Right lobe of liver (tissue), 6 donors: ENCODE results near the gene CCT6A. TPM values are rescaled to one million over a fixed set of nuclear protein-coding genes. Genes with fewer than 3 reads are reported as not detected.
"Not testable (repeated sequence)": the region's sequence is repeated elsewhere in the genome, so short reads cannot be mapped to it uniquely, and the experiment has no call there.

Experiments used
- ATAC-seq, 4 donors: fragments of 200-7000 bp; cut with Tn5 transposase; one replicate each; pipeline ENCODE4 v1.9.1; 2020; ENCODE audit warnings: mild to moderate bottlenecking in 4 of 4, moderate library complexity in 4 of 4
- DNase-seq, 3 donors: peaks; one replicate each; pipeline ENCODE4 v3.0.0-alpha.2; 2020
- H3K27ac ChIP-seq, 3 donors: fragments of 200-600 bp; one replicate each; pipeline ENCODE4 v1.8.0; 2022
- H3K27me3 ChIP-seq, 2 donors: fragments of 200-600 bp; one replicate each; pipeline ENCODE4 v1.8.0; 2022
- H3K36me3 ChIP-seq, 4 donors: fragments of 200-600 bp; sonication (generic) in 1 of 4; one replicate each; pipeline versions ENCODE4 v1.5.1 to v1.8.0; 2017 to 2022; ENCODE audit warnings: control low read depth in 1 of 4
- H3K4me1 ChIP-seq, 4 donors: fragments of 200-600 bp; sonication (generic) in 1 of 4; one replicate each; pipeline versions ENCODE4 v1.5.1 to v1.8.0; 2017 to 2022; ENCODE audit warnings: control low read depth in 1 of 4
- H3K4me3 ChIP-seq, 3 donors: fragments of 200-600 bp; one replicate each; pipeline ENCODE4 v1.8.0; 2022
- H3K9me3 ChIP-seq, 4 donors: fragments of 200-600 bp; sonication (generic) in 1 of 4; one replicate each; pipeline versions ENCODE4 v1.5.1 to v1.8.0; 2017 to 2022; ENCODE audit warnings: control low read depth in 1 of 4
- CTCF ChIP-seq, 4 donors: fragments of 200-600 bp in 3 of 4; fragments of 450-650 bp in 1 of 4; IDR thresholded peaks; one replicate each; pipeline versions ENCODE4 v1.5.1 to v1.8.0; 2016 to 2022; ENCODE audit warnings: antibody characterized with exemption in 4 of 4, mild to moderate bottlenecking in 2 of 4
- POLR2A ChIP-seq: fragments of 450-650 bp; IDR thresholded peaks from one replicate; pipeline ENCODE4 v1.6.1; 2017; ENCODE audit warnings: antibody characterized with exemption, mild to moderate bottlenecking
- WGBS: methylation state at CpG from one replicate; pipeline ENCODE4 v1.1.6; 2018; ENCODE audit warnings: low coverage, low lambda C conversion rate; ENCODE audit not compliant: insufficient coverage; ENCODE audit errors: missing lambda C conversion rate; 5-methylcytosine and 5-hydroxymethylcytosine counted together
- intact Hi-C, 2 donors: fragments of 100-400 bp; cut with DNase I; formaldehyde crosslinking; loops; one replicate each; pipeline versions ENCODE4 v1.11.2 to v1.14.1; 2022
- total RNA-seq, 6 experiments: library from RNA; depleted of rRNA in 2 of 6; stranded (reverse); fragments of >200 nt in 2 of 6; fragmentation: NEBNext Ultra II Directional in 3 of 6; extraction: Animal tissue kit (Norgen Biotek cat#: 25700) in 3 of 6; gene quantifications; one replicate each; pipeline versions ENCODE4 v1.1.0 to v1.2.4, GENCODE V29; 2016 to 2023
- donor health status: DM: no; HTN: yes; CAD: no.
- donor health status: DM: no; HTN: no; CAD: no.
- donor health status: DM: no; HTN: no; CAD: no.
- donor health status: DM: no; HTN: yes; CAD: no.
- donor health status: DM: no; HTN: yes; CAD: no.

The CCT6A gene
- total RNA-seq, 6 experiments from 2014 or later = 24.5 to 88.7 (median 45.6) TPM

GRCh38 chr7:56063882-56064625 is 12.5 kb downstream of the CCT6A start, which contains the start of gene SUMF2:
Gene SUMF2, plus strand, starts transcription at chr7:56064286. Its CDS starts 26 bp downstream, at chr7:56064312.
- under 1% methylated on average over 24 of the region's 49 CpGs for WGBS

GRCh38 chr7:56066376-56066775 is 14.8 kb downstream of the CCT6A start:
- not testable (repeated sequence) for DNase-seq, H3K27ac ChIP-seq, ATAC-seq, H3K27me3 ChIP-seq, H3K4me3 ChIP-seq, H3K9me3 ChIP-seq
- peaks cover 0 to 19% (median 0%) of the 10 kb centered on the region in 4 donors for H3K4me1 ChIP-seq
- intact Hi-C loops = loop anchor here in 1 of 2 donors (5.0 kb wide), 1 partner anchor 59 kb away; no protein-coding TSS in a partner anchor
- 94% methylated on average over 13 of the region's 13 CpGs for WGBS
- H3K36me3 ChIP-seq = peaks cover 5 to 44% (median 18%) of the 10 kb centered on the region in 4 donors

More at GRCh38 chr7:56063882-56064625, 12.5 kb downstream of the CCT6A start, which contains the start of gene SUMF2:
- H3K27me3 ChIP-seq = no peaks in the 10 kb centered on the region
- peaks cover 0 to 19% (median 0%) of the 10 kb centered on the region in 4 donors for H3K4me1 ChIP-seq
- peak within 1 kb of the TSS; percentile 88 to 97 (median 97) for H3K4me3 ChIP-seq
- DNase-seq (peak; percentile 93 to 95 (median 95)), ATAC-seq (peak; percentile 96 to 97 (median 96))
- H3K27ac ChIP-seq = peak within 1 kb of the TSS; percentile 90 to 92 (median 92)
- intact Hi-C loops = no loop called here
- H3K36me3 ChIP-seq = peaks cover 5 to 51% (median 27%) of the 10 kb centered on the region in 4 donors
- no peaks in the 10 kb centered on the region for H3K9me3 ChIP-seq
- TF ChIP-seq POLR2A (peak; percentile 87), CTCF (IDR thresholded peaks at IDR 0.05) (peak in 2 of 4 donors; percentile 16 to 22)

GRCh38 chr7:56074371-56074791 is 22.8 kb downstream of the CCT6A start:
- H3K27ac ChIP-seq = no peak overlapping the region
- H3K9me3 ChIP-seq = no peaks in the 10 kb centered on the region
- TF ChIP-seq CTCF (IDR thresholded peaks at IDR 0.05) (peak; percentile 96), POLR2A (no peak)
- ATAC-seq = peak; percentile 97 to 98 (median 98)
- DNase-seq = peak; percentile 89 to 96 (median 95)
- H3K27me3 ChIP-seq = no peaks in the 10 kb centered on the region
- intact Hi-C loops = loop anchor here in 1 of 2 donors (10.0 kb wide), 1 partner anchor 70 kb away; no protein-coding TSS in a partner anchor
- no peak overlapping the region for H3K4me3 ChIP-seq
- 8% methylated on average over 19 of the region's 19 CpGs for WGBS
- peaks cover 0 to 13% (median 4%) of the 10 kb centered on the region in 4 donors for H3K36me3 ChIP-seq
- peaks cover 0 to 22% (median 7%) of the 10 kb centered on the region in 4 donors for H3K4me1 ChIP-seq

GRCh38 chr7:56077681-56078080 is 26.1 kb downstream of the CCT6A start:
- ATAC-seq (no peak), DNase-seq (peak in 1 of 3 donors; percentile 1)
- no peak for TF ChIP-seq CTCF (IDR thresholded peaks at IDR 0.05)
- TF ChIP-seq POLR2A = no peak
- Histone ChIP-seq H3K27ac (no peak overlapping the region), H3K9me3 (no peaks in the 10 kb centered on the region), H3K36me3 (no peaks in the 10 kb centered on the region), H3K27me3 (no peaks in the 10 kb centered on the region), H3K4me3 (no peak overlapping the region), H3K4me1 (peaks cover 0 to 34% (median 13%) of the 10 kb centered on the region in 4 donors)
- 100% methylated on average over 1 of the region's 3 CpGs for WGBS
- intact Hi-C loops = loop anchor here in 1 of 2 donors (10.0 kb wide), 1 partner anchor 73 kb away; no protein-coding TSS in a partner anchor

GRCh38 chr7:56078196-56078595 is 26.6 kb downstream of the CCT6A start:
- Histone ChIP-seq H3K4me1 (peaks cover 0 to 40% (median 13%) of the 10 kb centered on the region in 4 donors), H3K27me3 (no peaks in the 10 kb centered on the region), H3K4me3 (no peak overlapping the region), H3K27ac (no peak overlapping the region), H3K9me3 (no peaks in the 10 kb centered on the region), H3K36me3 (no peaks in the 10 kb centered on the region)
- intact Hi-C loops = loop anchor here in 1 of 2 donors (10.0 kb wide), 1 partner anchor 73 kb away; no protein-coding TSS in a partner anchor
- no peak for TF ChIP-seq POLR2A
- TF ChIP-seq CTCF (IDR thresholded peaks at IDR 0.05) = no peak
- peak in 1 of 3 donors; percentile 49 for DNase-seq
- 100% methylated on average over 1 of the region's 16 CpGs for WGBS
- ATAC-seq = no peak
